Right cardiac atrium (tissue), 5 donors: ENCODE results near the gene S100A8. TPM values are rescaled to one million over a fixed set of nuclear protein-coding genes. Genes with fewer than 3 reads are reported as not detected.

ENCODE experiments used
- ATAC-seq, 2 donors: fragments of 200-7000 bp; cut with Tn5 transposase; one replicate each; pipeline versions ENCODE4 v1.8.0 to v1.9.1; 2020; ENCODE audit warnings: moderate library complexity in 2 of 2, mild to moderate bottlenecking in 1 of 2
- DNase-seq, 3 donors: peaks; one replicate each; pipeline ENCODE4 v3.0.0-alpha.2; 2020
- H3K27ac ChIP-seq: one replicate; pipeline ENCODE4 v1.5.1; 2013; ENCODE audit warnings: mild to moderate bottlenecking, low read length, control low read depth, moderate library complexity
- H3K27me3 ChIP-seq: one replicate; pipeline ENCODE4 v1.6.1; 2013; ENCODE audit not compliant: control insufficient read depth, insufficient read depth
- H3K4me1 ChIP-seq: one replicate; pipeline ENCODE4 v1.6.1; 2013; ENCODE audit warnings: low read length; ENCODE audit not compliant: control insufficient read depth, insufficient read depth
- H3K4me3 ChIP-seq: one replicate; pipeline ENCODE4 v1.5.1; 2013; ENCODE audit warnings: low read length, control low read depth
- H3K9me3 ChIP-seq: one replicate; pipeline ENCODE4 v1.6.1; 2013; ENCODE audit warnings: low read length; ENCODE audit not compliant: control insufficient read depth
- WGBS: extraction: QIAGEN DNeasy Blood & Tissue Kit; methylation state at CpG from one replicate; pipeline ENCODE4 v1.1.7; 2013; 5-methylcytosine and 5-hydroxymethylcytosine counted together
- intact Hi-C, 4 donors: fragments of 100-400 bp; cut with DNase I; formaldehyde crosslinking; loops; one replicate each; pipeline versions ENCODE4 v1.11.0 to v1.14.0; 2022 to 2023
- polyA plus RNA-seq: library from polyadenylated mRNA; stranded (reverse); fragments of 200-250 nt; gene quantifications from one replicate; pipeline ENCODE4 v1.2.3, GENCODE V29; 2013
- total RNA-seq, 4 donors: library from RNA; stranded (reverse); fragmentation: NEBNext Ultra II Directional; extraction: Animal tissue kit (Norgen Biotek cat#: 25700); gene quantifications; one replicate each; pipeline ENCODE4 v1.2.1, GENCODE V29; 2021
- donor health status: healthy with polysubstance abuse.
- donor health status: DM: no; HTN: yes; CAD: no.
- donor health status: DM: no; HTN: no; CAD: no.
- donor health status: DM: no; HTN: yes; CAD: no; lungs with severe emphysema.
- donor health status: DM: yes; HTN: yes; CAD: no.

S100A8 gene
- total and polyA plus RNA-seq, 5 donors, result 27.5 to 98.1 (median 64.0) TPM

GRCh38 chr1:153360592-153361479 lies 30.0 kb downstream of the S100A8 start:
- intact Hi-C loops, result no loop called here
- Histone ChIP-seq H3K4me1 (no peaks in the 10 kb centered on the region), H3K27ac (no peak overlapping the region), H3K27me3 (no peaks in the 10 kb centered on the region), H3K9me3 (no peaks in the 10 kb centered on the region), H3K4me3 (no peak overlapping the region)
- no peak for DNase-seq
- 82% methylated on average over 11 of the region's 11 CpGs for WGBS
- peak in 1 of 2 donors; percentile 5 for ATAC-seq

- peak in 1 of 2 donors; percentile 26 for ATAC-seq
- H3K4me3 ChIP-seq, result no peak overlapping the region
- whole genome bisulfite sequencing, result 79% methylated on average over 2 of the region's 2 CpGs
- no peak for DNase-seq
- H3K9me3 ChIP-seq, result no peaks in the 10 kb centered on the region
- H3K27me3 ChIP-seq, result no peaks in the 10 kb centered on the region
- no peak overlapping the region for H3K27ac ChIP-seq
- H3K4me1 ChIP-seq, result no peaks in the 10 kb centered on the region
- intact Hi-C loops, result no loop called here
Measured at GRCh38 chr1:153360190-153360589, 30.7 kb downstream of the S100A8 start.

GRCh38 chr1:153359241-153359640 lies 31.6 kb downstream of the S100A8 start:
- no peak for DNase-seq
- 96% methylated on average over 6 of the region's 6 CpGs for WGBS
- intact Hi-C loops, result no loop called here

GRCh38 chr1:153358691-153358975 lies 32.2 kb downstream of the S100A8 start:
- Histone ChIP-seq H3K27me3 (no peaks in the 10 kb centered on the region), H3K4me1 (no peaks in the 10 kb centered on the region), H3K9me3 (no peaks in the 10 kb centered on the region), H3K4me3 (no peak overlapping the region), H3K27ac (no peak overlapping the region)
- 89% methylated on average over 3 of the region's 3 CpGs for WGBS
- ATAC-seq (no peak), DNase-seq (no peak)
- intact Hi-C loops, result no loop called here

More at GRCh38 chr1:153359241-153359640, 31.6 kb downstream of the S100A8 start:
- Histone ChIP-seq H3K27ac (no peak overlapping the region), H3K9me3 (no peaks in the 10 kb centered on the region), H3K27me3 (no peaks in the 10 kb centered on the region), H3K4me1 (no peaks in the 10 kb centered on the region), H3K4me3 (no peak overlapping the region)
- ATAC-seq, result no peak

- whole genome bisulfite sequencing, result 76% methylated on average over 11 of the region's 11 CpGs
- Histone ChIP-seq H3K4me3 (no peak within 1 kb of the TSS), H3K27me3 (no peaks in the 10 kb centered on the region), H3K9me3 (no peaks in the 10 kb centered on the region), H3K27ac (no peak within 1 kb of the TSS), H3K4me1 (no peaks in the 10 kb centered on the region)
- intact Hi-C loops, result no loop called here
- ATAC-seq, result no peak
- no peak for DNase-seq
Measured at GRCh38 chr1:153357853-153358690, 32.8 kb downstream of the S100A8 start, which contains the start of gene S100A9. Gene S100A9, plus strand, starts transcription at chr1:153357854. Its CDS starts 430 bp downstream, at chr1:153358284.

GRCh38 chr1:153357076-153357852 lies 33.6 kb downstream of the S100A8 start:
- no peak overlapping the region for H3K4me3 ChIP-seq
- intact Hi-C loops, result no loop called here

GRCh38 chr1:153356392-153357075 lies 34.3 kb downstream of the S100A8 start:
- WGBS, result 83% methylated on average over 8 of the region's 8 CpGs
- intact Hi-C loops, result no loop called here
- H3K27me3 ChIP-seq, result no peaks in the 10 kb centered on the region
- DNase-seq, result no peak
- no peak overlapping the region for H3K27ac ChIP-seq
- H3K4me1 ChIP-seq, result no peaks in the 10 kb centered on the region
- H3K9me3 ChIP-seq, result no peaks in the 10 kb centered on the region
- ATAC-seq, result no peak
- H3K4me3 ChIP-seq, result no peak overlapping the region

More at GRCh38 chr1:153357076-153357852, 33.6 kb downstream of the S100A8 start:
- H3K4me1 ChIP-seq, result no peaks in the 10 kb centered on the region
- H3K9me3 ChIP-seq, result no peaks in the 10 kb centered on the region
- DNase-seq (peak; percentile 59 to 85 (median 84)), ATAC-seq (peak; percentile 60 to 68)
- 62% methylated on average over 10 of the region's 10 CpGs for WGBS
- H3K27ac ChIP-seq, result no peak overlapping the region
- no peaks in the 10 kb centered on the region for H3K27me3 ChIP-seq

GRCh38 chr1:153355445-153356071 lies 35.3 kb downstream of the S100A8 start:
- intact Hi-C loops, result no loop called here

GRCh38 chr1:153354515-153355193 lies 36.2 kb downstream of the S100A8 start:
- DNase-seq (no peak), ATAC-seq (no peak)
- intact Hi-C loops, result loop anchor here in 1 of 4 donors (5.0 kb wide), 1 partner anchor 143 kb away; no protein-coding TSS in a partner anchor
- no peaks in the 10 kb centered on the region for H3K9me3 ChIP-seq
- WGBS, result 74% methylated on average over 8 of the region's 8 CpGs
- H3K4me1 ChIP-seq, result no peaks in the 10 kb centered on the region
- no peak overlapping the region for H3K27ac ChIP-seq
- H3K27me3 ChIP-seq, result no peaks in the 10 kb centered on the region
- no peak overlapping the region for H3K4me3 ChIP-seq

More at GRCh38 chr1:153355445-153356071, 35.3 kb downstream of the S100A8 start:
- Histone ChIP-seq H3K4me3 (no peak overlapping the region), H3K9me3 (no peaks in the 10 kb centered on the region), H3K27me3 (no peaks in the 10 kb centered on the region), H3K27ac (no peak overlapping the region), H3K4me1 (no peaks in the 10 kb centered on the region)
- peak; percentile 54 to 79 (median 73) for DNase-seq
- peak; percentile 47 to 52 for ATAC-seq
- WGBS, result 47% methylated on average over 10 of the region's 10 CpGs
